Ovary (tissue), 3 donors: ENCODE results near the gene DNAJC8.

Experiments
- EP300 ChIP-seq: sonication (generic); formaldehyde crosslinking; IDR thresholded peaks from one replicate; pipeline ENCODE4 v1.6.1; 2017; ENCODE audit warnings: antibody characterized with exemption
- TF ChIP-seq, protein P1 (sequence below), 3 donors: fragments of 450-650 bp in 2 of 3; fragments of 200-600 bp in 1 of 3; IDR thresholded peaks; one replicate each; pipeline versions ENCODE4 v1.5.1 to v1.8.0; 2016 to 2022; ENCODE audit warnings: antibody characterized with exemption in 3 of 3, mild to moderate bottlenecking in 1 of 3
- donor health status: DM: no; HTN: no; CAD: no.

DNA sequence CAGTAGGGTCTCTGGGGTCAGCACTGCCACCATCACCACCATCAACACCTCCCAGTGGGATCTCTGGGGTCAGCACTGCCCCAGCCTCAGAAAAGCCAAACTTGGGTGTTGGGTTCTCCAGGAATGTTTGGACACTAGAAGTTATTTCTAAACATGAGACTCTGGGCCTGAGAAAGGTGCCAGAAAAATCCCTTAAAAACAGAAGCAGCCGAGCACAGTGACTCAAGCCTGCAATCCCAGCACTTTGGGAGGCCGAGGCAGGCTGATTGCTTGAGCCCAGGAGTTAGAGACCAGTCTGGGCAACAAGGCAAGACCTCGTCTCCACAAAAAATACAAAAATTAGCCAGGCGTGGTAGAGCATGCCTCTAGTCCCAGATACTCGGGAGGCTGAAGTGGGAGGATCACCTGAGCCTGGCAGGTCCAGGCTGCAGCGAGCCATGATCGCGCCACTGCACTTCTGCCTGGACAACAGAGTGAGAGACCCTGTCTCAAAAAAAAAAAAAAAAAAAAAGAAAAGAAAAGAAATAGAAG is 56.8 kb downstream of the DNAJC8 start:
- TF ChIP-seq, protein P1, sequence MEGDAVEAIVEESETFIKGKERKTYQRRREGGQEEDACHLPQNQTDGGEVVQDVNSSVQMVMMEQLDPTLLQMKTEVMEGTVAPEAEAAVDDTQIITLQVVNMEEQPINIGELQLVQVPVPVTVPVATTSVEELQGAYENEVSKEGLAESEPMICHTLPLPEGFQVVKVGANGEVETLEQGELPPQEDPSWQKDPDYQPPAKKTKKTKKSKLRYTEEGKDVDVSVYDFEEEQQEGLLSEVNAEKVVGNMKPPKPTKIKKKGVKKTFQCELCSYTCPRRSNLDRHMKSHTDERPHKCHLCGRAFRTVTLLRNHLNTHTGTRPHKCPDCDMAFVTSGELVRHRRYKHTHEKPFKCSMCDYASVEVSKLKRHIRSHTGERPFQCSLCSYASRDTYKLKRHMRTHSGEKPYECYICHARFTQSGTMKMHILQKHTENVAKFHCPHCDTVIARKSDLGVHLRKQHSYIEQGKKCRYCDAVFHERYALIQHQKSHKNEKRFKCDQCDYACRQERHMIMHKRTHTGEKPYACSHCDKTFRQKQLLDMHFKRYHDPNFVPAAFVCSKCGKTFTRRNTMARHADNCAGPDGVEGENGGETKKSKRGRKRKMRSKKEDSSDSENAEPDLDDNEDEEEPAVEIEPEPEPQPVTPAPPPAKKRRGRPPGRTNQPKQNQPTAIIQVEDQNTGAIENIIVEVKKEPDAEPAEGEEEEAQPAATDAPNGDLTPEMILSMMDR (IDR thresholded peaks at IDR 0.05) = no peak
- no peak for TF ChIP-seq EP300
